OCI-LY1 (cell line): ENCODE results near the gene VTCN1.

ENCODE experiments used
- CTCF ChIP-seq: fragments of 200-600 bp; sonication (generic), shearing (Covaris generic); IDR thresholded peaks from 2 replicates; pipeline ENCODE4 v1.5.1; 2017; ENCODE audit warnings: mild to moderate bottlenecking, antibody characterized with exemption, low read length, moderate library complexity, mixed read lengths
- EZH2 ChIP-seq: fragments of 200-600 bp; sonication (generic), shearing (Covaris generic); IDR thresholded peaks from 2 replicates; pipeline ENCODE4 v1.8.0; 2017; ENCODE audit warnings: borderline replicate concordance, mixed run types, mild to moderate bottlenecking, antibody characterized with exemption, low read length, moderate library complexity, mixed read lengths

DNA sequence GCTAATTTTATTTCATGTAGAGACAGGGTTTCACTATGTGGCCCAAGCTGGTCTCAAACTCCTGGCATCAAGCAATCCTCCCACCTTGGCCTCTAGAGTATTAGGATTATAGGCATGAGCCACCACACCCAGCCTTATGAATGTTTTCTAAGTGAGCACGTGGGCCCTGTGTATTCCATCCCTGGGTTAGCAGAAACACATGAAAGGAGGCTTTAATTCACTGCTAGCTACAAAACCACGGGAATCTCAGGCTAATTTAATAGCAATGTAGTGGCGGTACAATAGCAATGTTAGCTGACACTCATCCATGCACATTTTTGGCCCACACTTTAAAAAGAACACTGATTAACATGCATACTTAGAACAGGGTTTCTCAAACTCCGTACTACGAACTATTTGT is 32.0 kb downstream of the VTCN1 start:
- TF ChIP-seq CTCF: no peak
- TF ChIP-seq EZH2: no peak
